ENCODE data around the gene KLF15. TPM values are rescaled to one million over a fixed set of nuclear protein-coding genes. Genes with fewer than 3 reads are reported as not detected.

Gene KLF15
- total RNA-seq, 1 donor: not detected

DNA sequence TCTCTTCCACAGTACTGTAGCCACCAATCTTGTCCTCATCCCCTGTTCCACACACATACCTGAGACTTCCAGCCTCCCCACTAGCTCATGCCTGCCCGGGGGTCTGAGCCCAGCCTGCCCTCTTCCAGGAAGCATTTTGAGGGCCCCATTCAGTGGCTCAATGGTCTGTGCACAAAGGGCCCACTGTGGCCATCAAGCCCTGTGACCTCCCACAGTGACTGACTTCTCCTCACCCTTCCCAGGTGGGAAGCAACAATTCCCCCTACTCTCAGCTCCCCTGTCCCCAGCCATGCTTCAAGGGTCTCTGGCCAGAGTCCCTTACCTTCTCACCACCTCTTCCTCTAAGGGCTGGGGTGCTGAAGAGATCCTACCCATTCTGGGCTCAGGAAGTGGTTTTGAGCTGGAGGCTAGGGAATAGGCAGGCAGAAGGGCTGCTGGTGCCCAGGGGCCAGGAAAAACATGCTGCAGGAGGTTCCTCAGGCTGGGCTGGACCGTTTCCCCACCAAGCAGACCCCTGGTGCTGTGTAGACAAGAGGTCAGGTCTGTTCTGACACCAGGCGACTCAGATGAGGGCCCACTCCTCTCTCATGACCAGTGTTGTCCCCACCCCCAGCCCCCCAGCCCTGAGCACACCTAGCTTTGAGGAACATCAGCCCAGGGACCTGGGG lies 3.0 kb upstream of the KLF15 start:
- Histone ChIP-seq H3K9me3 (ENCODE audit: low read depth, low read length) (no peaks in the 10 kb centered on the region), H3K27me3 (ENCODE audit: insufficient read depth, low read length) (peaks cover 53% of the 10 kb centered on the region), H3K4me3 (ENCODE audit: low read length) (no peak overlapping the region)

DNA sequence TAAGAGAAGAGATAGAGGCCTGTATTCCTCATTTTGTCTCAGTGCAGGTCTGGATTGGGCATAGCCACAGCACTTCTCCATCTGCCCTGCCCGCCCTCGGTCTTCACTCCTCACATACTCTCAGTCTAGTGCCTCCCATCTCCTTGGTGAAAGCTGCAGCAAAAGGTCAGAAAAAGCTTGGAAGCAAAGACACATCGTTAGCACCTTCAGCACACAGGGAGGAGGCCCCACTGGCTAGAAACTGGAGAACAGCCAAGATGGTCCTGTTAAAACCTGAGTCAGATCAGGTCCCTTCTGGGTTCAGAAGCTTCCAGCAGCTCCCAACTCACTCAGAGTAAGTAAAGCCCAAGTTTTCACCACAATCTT lies 1.6 kb upstream of the KLF15 start:
- Histone ChIP-seq H3K4me3 (ENCODE audit: low read length) (no peak overlapping the region), H3K9me3 (ENCODE audit: low read depth, low read length) (no peaks in the 10 kb centered on the region), H3K27me3 (ENCODE audit: insufficient read depth, low read length) (peaks cover 57% of the 10 kb centered on the region), H3K4me1 (ENCODE audit: insufficient read depth, low read length) (peaks cover 19% of the 10 kb centered on the region)

More for the DNA sequence above, 3.0 kb upstream of the KLF15 start:
- H3K4me1 ChIP-seq (ENCODE audit: insufficient read depth, low read length): peaks cover 19% of the 10 kb centered on the region

DNA sequence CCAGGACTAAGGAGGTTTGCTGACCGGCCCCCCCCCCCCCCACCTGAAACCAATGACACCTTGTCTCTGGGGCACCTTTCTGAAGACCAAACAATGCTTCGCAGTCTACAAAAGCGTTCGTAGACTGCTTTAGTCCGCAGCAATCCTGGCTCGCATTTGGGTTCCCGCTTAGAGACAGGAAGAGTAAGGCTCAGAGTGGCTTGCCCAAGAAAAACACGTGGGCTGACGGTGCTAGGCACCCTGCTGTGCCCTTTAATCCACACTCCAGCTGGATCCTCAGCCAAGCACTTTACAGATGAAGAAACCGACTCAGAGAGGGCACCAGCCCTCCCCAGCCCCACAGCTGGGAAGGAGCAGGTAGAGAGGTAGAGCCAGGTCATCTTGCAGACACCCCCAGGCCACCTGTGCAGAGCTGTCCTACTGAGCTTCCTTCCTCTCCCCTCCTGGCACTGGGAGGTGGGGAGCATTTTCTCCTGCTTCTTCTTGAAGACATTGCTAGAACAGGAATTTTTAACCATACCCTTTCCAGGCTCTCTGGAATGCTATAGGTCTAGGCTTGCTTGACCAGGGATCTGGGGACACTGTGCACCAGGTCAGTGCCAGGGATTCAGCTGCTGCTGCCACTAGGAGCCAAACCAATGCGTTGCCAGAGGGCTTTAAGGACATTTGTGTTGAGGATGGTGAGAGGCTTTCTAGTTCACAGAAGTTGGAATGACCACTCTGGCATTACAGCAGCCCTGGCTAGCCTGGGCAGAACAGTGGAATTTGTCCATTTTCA lies 1.0 kb upstream of the KLF15 start:
- Histone ChIP-seq H3K9me3 (ENCODE audit: low read depth, low read length) (no peaks in the 10 kb centered on the region), H3K4me3 (ENCODE audit: low read length) (no peak overlapping the region), H3K4me1 (ENCODE audit: insufficient read depth, low read length) (peaks cover 19% of the 10 kb centered on the region), H3K27me3 (ENCODE audit: insufficient read depth, low read length) (peaks cover 57% of the 10 kb centered on the region)

DNA sequence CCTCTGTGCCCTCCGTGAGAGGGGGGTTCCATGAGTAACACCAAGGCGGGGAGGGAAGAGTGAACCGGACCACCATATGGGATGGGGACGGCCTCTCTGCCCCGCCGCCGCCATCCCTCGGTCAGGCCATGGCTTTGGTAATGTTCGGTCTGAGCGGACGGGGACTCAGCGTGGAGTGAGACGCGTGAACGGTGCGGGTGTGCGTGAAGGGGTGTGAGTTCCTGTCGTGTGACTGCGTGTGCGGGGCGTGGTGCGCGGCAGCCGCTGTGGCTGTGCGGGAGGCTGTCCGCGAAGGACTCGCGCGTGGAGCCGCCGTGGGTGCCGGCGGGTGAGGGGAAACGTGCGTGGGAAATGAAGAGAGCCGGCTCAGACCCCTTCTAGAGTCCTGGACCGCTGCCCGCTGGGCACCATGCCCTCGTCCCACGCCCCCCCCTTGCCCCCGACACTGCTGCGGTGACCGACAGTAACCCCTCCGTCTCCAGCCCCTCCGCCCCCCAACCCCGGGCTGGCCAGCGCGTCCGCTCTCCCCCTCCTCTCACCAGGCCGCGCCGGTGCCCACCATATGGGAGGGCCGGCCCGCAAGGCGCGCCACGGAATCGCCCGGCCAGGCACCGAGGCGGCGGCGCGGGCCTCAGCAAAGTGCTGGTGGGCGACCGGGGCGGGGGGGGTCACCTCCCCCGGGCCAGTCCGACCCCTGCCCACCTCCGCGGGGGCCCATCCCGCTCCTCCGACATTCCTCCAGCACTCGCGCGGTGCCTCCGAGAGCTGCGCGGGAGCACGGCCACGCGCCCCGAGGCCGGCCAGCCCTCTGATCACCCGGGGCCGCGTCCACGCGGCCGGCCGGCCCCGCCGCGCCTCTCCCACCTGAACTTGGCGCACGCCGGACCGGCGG lies 589 bp downstream of the KLF15 start:
- peaks cover 19% of the 10 kb centered on the region for H3K4me1 ChIP-seq (ENCODE audit: insufficient read depth, low read length)
- peaks cover 48% of the 10 kb centered on the region for H3K27me3 ChIP-seq (ENCODE audit: insufficient read depth, low read length)
- no peaks in the 10 kb centered on the region for H3K9me3 ChIP-seq (ENCODE audit: low read depth, low read length)
- peak overlapping the region; percentile 24 for H3K4me3 ChIP-seq (ENCODE audit: low read length)

DNA sequence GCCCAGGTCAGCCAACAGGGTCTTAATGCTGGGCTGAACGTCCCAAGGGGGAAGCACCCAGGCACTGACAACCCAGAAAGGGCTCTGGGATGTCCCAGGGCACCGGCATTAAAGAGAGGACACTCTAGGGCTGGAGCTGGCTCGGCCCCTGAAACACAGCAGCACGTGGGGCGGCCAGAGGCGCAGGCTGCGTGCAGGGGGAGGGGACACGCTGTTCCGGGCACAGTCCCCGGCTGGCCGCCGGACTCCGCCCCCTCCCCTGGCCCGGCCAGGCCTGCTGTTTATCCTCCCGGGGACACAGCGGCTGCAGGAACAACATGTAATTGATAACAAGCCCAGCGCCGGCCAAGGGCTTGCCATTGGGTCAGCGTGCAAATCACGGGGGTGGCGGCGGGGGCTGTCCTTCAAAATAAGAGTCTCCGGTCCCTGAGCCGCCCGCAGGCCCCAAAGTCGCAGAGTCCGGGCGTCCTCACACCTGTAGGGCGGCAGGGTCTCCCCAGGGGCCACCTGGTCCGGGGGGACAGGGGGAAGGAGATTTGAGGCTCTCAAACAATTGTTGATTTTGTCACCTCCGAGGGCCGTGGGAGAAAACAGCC lies 1.3 kb downstream of the KLF15 start:
- Histone ChIP-seq H3K4me1 (ENCODE audit: insufficient read depth, low read length) (peaks cover 19% of the 10 kb centered on the region), H3K27me3 (ENCODE audit: insufficient read depth, low read length) (peaks cover 46% of the 10 kb centered on the region), H3K4me3 (ENCODE audit: low read length) (no peak overlapping the region), H3K9me3 (ENCODE audit: low read depth, low read length) (no peaks in the 10 kb centered on the region)

DNA sequence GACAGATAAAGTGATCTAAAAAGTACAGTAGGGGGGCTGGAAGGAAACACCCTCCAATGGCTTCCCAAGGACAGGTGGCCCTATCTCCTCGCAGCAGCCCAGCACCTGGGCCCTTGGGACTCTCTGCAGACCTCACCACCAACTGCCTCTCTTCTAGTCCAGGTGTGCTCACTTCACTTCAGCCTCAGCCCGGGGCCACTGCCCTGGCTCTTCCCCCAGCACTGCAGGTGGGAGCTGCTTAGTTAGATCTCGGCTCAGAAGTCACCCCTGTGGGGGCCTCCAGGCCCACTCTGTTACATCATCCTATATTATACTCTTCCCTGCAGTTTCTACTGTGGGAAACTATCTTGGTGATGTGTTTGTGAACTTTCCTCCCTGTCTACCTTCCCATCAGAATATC lies 2.0 kb downstream of the KLF15 start:
- H3K27me3 ChIP-seq (ENCODE audit: insufficient read depth, low read length): peaks cover 40% of the 10 kb centered on the region
- H3K4me3 ChIP-seq (ENCODE audit: low read length): no peak overlapping the region

DNA sequence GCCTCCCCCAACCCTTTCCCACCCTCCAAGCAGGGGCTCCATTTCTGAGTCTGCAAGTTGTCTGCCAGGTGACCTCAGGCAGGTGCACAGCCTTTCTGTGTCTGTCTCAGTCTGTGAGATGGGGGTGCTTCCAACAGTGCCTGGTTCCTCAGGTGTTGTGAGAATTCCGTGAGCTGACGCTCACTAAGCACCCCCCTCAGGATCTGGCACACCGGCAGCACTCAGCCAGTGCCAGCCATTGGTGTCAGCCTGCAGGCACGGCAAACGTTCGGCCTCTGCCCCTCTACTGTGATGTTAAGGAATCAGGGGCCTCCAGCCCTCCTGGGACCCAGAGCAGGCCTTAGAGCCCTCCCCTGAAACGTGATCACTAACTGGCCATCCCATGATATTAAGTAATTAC lies 2.4 kb downstream of the KLF15 start:
- no peaks in the 10 kb centered on the region for H3K9me3 ChIP-seq (ENCODE audit: low read depth, low read length)

More for the DNA sequence above, 2.0 kb downstream of the KLF15 start:
- Histone ChIP-seq H3K9me3 (ENCODE audit: low read depth, low read length) (no peaks in the 10 kb centered on the region), H3K4me1 (ENCODE audit: insufficient read depth, low read length) (peaks cover 19% of the 10 kb centered on the region)

DNA sequence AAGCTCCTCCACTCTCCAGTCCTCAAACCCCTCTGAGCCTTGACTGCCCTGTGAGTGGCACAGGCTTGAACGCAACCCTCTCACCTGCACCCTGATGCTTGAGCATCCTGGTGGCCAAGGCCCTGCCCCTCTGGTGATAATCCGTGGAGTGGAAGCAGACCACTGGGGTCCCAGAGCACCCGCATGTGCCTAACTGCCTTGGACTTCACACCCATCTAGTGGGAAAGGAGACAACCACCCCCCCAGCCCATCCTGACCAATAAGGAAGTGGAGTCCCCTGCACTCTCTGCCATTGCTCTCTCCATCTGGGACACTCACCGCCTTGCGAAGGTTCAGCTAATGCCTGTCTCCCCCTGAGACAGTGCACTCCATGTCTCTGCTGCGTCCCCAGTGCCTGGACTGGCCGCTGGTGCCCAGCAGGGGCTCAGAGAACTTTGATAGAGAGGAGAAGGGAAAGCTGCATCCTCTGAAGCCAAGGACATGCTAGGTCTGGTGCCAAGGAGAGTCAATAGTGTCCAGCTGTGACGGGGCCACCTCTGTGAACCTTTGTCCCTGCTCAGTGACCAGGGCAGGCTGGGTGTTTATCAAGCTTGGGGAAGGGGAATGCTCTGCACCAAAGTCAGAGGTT lies 3.4 kb downstream of the KLF15 start:
- peaks cover 19% of the 10 kb centered on the region for H3K4me1 ChIP-seq (ENCODE audit: insufficient read depth, low read length)
- no peaks in the 10 kb centered on the region for H3K9me3 ChIP-seq (ENCODE audit: low read depth, low read length)
- H3K27me3 ChIP-seq (ENCODE audit: insufficient read depth, low read length): peaks cover 28% of the 10 kb centered on the region
- H3K4me3 ChIP-seq (ENCODE audit: low read length): no peak overlapping the region

More for the DNA sequence above, 2.4 kb downstream of the KLF15 start:
- peaks cover 19% of the 10 kb centered on the region for H3K4me1 ChIP-seq (ENCODE audit: insufficient read depth, low read length)
- H3K27me3 ChIP-seq (ENCODE audit: insufficient read depth, low read length): peaks cover 35% of the 10 kb centered on the region
- H3K4me3 ChIP-seq (ENCODE audit: low read length): no peak overlapping the region

DNA sequence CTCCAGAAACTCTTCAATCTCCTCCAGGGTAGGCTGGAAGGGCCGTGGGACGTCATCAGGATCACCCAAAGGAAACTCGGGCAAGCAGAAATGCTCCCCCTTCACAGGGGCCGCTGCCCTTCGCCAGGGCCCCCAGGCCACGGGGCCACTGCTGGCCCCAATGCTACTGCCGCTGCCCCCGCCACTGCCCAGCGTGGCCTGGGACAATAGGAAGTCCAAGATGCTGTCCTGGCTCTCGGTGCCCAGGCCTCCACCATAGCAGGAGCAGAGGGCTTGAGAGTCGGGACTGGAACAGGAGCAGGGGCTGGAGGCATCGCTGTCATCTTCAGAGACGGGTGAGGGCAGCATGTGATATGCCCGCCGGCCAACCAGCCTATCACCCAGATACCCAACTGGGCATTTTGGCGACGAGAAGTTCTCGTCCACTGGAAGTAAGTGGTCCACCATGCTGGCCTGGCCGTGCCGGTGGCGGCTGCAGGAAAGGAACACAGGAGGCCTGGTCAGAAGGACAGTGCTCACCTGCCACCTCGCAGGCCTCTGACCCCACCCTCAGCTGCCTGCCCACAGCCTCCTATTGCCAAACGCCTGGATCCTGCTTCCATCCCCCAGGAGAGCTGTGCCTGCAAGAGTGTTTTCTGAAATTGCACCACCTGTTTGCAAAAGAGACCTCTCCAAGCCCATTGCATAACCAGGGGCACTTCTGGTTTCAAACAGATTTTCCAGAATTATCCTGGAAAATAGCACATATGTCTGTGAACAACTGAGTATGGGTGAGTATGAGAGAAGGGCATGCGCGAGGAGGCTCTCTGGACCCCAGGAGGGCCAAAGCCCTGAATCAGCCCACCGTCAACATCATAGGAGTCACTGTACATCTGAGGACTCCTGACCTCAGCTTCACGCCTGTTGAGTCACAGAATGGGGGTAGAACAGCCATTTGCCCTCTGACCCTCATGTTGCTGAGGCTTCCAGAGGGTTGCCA lies 4.4 kb downstream of the KLF15 start:
- Histone ChIP-seq H3K9me3 (ENCODE audit: low read depth, low read length) (no peaks in the 10 kb centered on the region), H3K27me3 (ENCODE audit: insufficient read depth, low read length) (peaks cover 19% of the 10 kb centered on the region), H3K4me1 (ENCODE audit: insufficient read depth, low read length) (peaks cover 14% of the 10 kb centered on the region), H3K4me3 (ENCODE audit: low read length) (no peak overlapping the region)

DNA sequence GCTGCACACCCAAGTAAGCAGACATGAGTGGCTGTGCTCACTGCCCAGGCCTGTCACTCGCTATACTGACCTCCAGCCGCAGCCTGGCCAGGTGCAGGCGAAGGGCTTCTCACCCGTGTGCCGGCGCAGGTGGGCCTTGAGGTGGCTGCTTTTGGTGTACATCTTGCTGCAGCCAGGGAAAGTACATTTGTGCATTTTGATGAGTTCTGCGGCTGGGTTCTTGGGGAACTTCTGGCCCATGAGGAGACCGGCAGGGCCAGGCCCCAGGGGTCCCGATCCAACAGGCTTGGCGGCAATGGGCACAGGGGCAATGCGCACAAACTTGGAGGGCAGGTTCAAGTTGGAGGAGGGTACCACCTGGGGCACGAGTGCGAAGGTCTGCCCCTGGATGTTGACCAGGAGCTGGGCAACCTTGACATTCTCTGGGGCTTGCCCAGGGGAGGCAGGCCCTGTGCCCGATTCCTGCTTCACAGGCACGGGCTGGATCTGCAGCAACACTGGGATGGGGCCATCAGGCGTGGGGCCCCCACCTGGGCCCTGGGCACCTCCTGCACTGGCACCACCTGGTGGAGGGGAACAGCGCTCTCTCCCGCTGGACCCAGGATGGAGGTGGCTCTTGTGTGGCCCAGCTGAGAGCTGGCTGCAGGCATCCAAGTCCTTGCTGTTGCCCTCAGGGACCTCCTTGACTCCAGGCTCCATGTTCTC lies 5.3 kb downstream of the KLF15 start:
- no peaks in the 10 kb centered on the region for H3K9me3 ChIP-seq (ENCODE audit: low read depth, low read length)
- peaks cover 19% of the 10 kb centered on the region for H3K27me3 ChIP-seq (ENCODE audit: insufficient read depth, low read length)
- H3K4me3 ChIP-seq (ENCODE audit: low read length): no peak overlapping the region
- peaks cover 11% of the 10 kb centered on the region for H3K4me1 ChIP-seq (ENCODE audit: insufficient read depth, low read length)

DNA sequence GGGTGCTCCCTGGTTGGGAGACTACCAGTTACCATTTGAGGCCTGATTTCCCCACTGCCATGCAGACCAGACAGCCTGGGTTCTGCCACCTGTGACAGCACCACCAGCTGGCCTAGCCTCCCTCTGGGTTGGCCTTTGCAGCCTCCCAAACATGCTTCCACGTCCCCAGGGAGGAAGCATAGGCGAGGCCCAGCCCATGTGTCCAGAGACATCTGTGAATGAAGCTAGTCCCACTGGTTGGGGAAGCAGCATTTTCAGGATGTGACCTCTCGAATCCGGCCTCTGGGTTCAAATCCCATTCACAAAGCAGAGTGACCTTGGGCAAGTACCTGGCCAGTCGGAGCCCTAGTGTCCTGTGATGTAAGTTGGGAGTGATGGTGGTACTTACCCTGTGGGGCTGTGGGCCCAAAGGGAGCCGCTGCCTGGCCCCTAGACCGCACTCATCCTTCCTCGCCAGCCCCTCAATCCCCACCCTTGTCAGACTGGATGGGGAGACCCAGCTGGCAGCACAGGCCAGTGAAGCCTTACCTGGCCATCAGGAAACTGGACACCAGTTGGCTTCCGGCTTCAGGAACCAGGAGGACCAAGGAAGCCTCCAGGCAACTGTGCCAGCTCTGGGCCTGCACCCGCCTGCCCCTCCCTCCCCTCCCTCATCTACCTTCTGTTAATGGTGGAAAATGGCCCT lies 6.0 kb downstream of the KLF15 start:
- Histone ChIP-seq H3K4me3 (ENCODE audit: low read length) (no peak overlapping the region), H3K27me3 (ENCODE audit: insufficient read depth, low read length) (peaks cover 15% of the 10 kb centered on the region), H3K4me1 (ENCODE audit: insufficient read depth, low read length) (peaks cover 7% of the 10 kb centered on the region), H3K9me3 (ENCODE audit: low read depth, low read length) (no peaks in the 10 kb centered on the region)

DNA sequence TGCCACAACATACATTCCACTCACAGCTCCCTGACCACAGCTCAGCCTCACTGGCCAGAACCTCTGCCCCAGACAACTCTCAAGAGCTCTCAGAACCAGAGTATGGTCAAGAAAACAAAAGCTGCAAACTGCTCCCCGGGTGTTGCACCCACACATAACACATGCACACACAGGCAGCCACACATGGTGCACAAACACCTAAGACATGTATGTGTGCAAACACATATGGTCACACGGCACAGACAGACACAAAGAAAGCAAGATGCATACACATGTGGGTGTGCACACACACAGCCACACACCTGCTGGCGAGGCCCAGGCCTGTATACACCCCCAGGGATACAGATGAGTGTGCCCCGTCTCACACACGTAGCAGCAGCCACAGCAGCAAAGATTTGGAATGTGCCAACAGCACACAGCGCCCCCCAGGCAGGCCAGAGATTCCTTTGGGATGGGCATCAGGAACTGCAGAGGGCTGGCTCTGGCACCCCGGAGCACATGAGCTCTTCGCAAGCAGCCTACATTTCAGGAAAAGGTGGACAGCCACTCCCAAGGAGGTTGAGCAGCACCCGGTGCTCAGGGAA lies 6.6 kb downstream of the KLF15 start:
- Histone ChIP-seq H3K4me1 (ENCODE audit: insufficient read depth, low read length) (peaks cover under 1% of the 10 kb centered on the region), H3K9me3 (ENCODE audit: low read depth, low read length) (no peaks in the 10 kb centered on the region), H3K4me3 (ENCODE audit: low read length) (no peak overlapping the region), H3K27me3 (ENCODE audit: insufficient read depth, low read length) (peaks cover 9% of the 10 kb centered on the region)

Measured in mononuclear cell (primary cell).